Measurements from ENCODE around the gene GTPBP6. TPM values are rescaled to one million over a fixed set of nuclear protein-coding genes. Genes with fewer than 3 reads are reported as not detected.
A peak's percentile ranks its signal among the peaks of the same experiment; 100 is the strongest.
"Not testable (repeated sequence)": the region's sequence is repeated elsewhere in the genome, so short reads cannot be mapped to it uniquely, and the experiment has no call there.

Gene GTPBP6
- total RNA-seq, 2 donors from 2014 or later: 50.0 to 56.9 TPM

- DNase-seq: peak; percentile 11 to 48
- peak; percentile 17 for ATAC-seq
- intact Hi-C loops (cut with DNase I, micrococcal nuclease): not testable (repeated sequence)
These were observed 6.1 kb upstream of the GTPBP6 start for GRCh38 chrX:324664-325063.

GRCh38 chrX:323721-324628 is 5.4 kb upstream of the GTPBP6 start:
- ATAC-seq (peak; percentile 48), DNase-seq (peak; percentile 75 to 89)
- intact Hi-C loops (cut with DNase I, micrococcal nuclease): no loop called here

GRCh38 chrX:320126-320783 is 1.7 kb upstream of the GTPBP6 start:
- intact Hi-C loops (cut with DNase I, micrococcal nuclease): no loop called here
- DNase-seq (peak; percentile 36 to 41), ATAC-seq (no peak)

GRCh38 chrX:319579-320125 is 1.1 kb upstream of the GTPBP6 start:
- intact Hi-C loops (cut with DNase I, micrococcal nuclease): no loop called here
- peak; percentile 46 to 49 for DNase-seq
- ATAC-seq: no peak

GRCh38 chrX:318068-318738 is 393 bp downstream of the GTPBP6 start:
- intact Hi-C loops (cut with DNase I, micrococcal nuclease): no loop called here
- peak; percentile 100 for DNase-seq
- peak; percentile 69 for ATAC-seq

GRCh38 chrX:317424-318067 is 1.1 kb downstream of the GTPBP6 start:
- ATAC-seq (no peak), DNase-seq (no peak)
- intact Hi-C loops (cut with DNase I, micrococcal nuclease): no loop called here

- intact Hi-C loops (cut with DNase I, micrococcal nuclease): no loop called here
- DNase-seq: peak in 1 of 2 donors; percentile 28
- ATAC-seq: no peak
These were observed 2.0 kb downstream of the GTPBP6 start for GRCh38 chrX:316351-317325.

- ATAC-seq: no peak
- DNase-seq: no peak
- intact Hi-C loops (cut with DNase I, micrococcal nuclease): no loop called here
These were observed 3.6 kb downstream of the GTPBP6 start for GRCh38 chrX:314781-315595.

GRCh38 chrX:314049-314448 is 4.5 kb downstream of the GTPBP6 start:
- ATAC-seq (no peak), DNase-seq (no peak)
- intact Hi-C loops (cut with DNase I, micrococcal nuclease): no loop called here

- no peak for DNase-seq
- ATAC-seq: no peak
- intact Hi-C loops (cut with DNase I, micrococcal nuclease): no loop called here
These were observed 5.0 kb downstream of the GTPBP6 start for GRCh38 chrX:313546-313945.

GRCh38 chrX:312621-313331 is 5.8 kb downstream of the GTPBP6 start:
- intact Hi-C loops (cut with DNase I, micrococcal nuclease): no loop called here
- DNase-seq (no peak), ATAC-seq (no peak)

- intact Hi-C loops (cut with DNase I, micrococcal nuclease): no loop called here
- DNase-seq (no peak), ATAC-seq (no peak)
These were observed 7.2 kb downstream of the GTPBP6 start for GRCh38 chrX:311156-312129.

GRCh38 chrX:310621-311155 is 7.9 kb downstream of the GTPBP6 start:
- intact Hi-C loops (cut with DNase I, micrococcal nuclease): no loop called here
- no peak for ATAC-seq

GRCh38 chrX:308821-309520 is 9.6 kb downstream of the GTPBP6 start:
- DNase-seq: no peak
- no peak for ATAC-seq
- intact Hi-C loops (cut with DNase I, micrococcal nuclease): no loop called here

More at GRCh38 chrX:310621-311155, 7.9 kb downstream of the GTPBP6 start:
- DNase-seq: no peak

Data from left colon (tissue), 2 donors.